ENCODE measurements around the gene IKZF5. TPM values are rescaled to one million over a fixed set of nuclear protein-coding genes. Genes with fewer than 3 reads are reported as not detected.

IKZF5 gene
- total RNA-seq, 1 donor from 2014 or later, result 12.9 TPM

DNA sequence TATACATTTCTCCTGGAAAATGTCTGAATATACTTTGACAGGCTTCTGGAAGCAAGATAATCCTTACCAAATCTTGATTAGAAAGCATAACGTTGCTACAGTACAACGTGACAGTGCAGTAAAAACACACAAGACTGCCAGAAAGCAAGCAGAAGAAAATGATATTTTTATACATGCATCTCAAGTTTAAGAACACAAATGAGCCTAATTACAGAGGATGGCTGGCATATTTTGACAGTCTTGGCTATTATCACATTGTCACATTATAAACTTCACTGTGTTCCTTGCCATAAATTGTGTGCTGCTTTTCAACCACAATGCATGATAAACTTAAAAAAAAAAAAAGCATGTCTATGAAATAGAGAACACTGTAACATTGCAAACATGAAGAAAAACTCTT is 4.3 kb downstream of the IKZF5 start:
- TF ChIP-seq, protein P1, sequence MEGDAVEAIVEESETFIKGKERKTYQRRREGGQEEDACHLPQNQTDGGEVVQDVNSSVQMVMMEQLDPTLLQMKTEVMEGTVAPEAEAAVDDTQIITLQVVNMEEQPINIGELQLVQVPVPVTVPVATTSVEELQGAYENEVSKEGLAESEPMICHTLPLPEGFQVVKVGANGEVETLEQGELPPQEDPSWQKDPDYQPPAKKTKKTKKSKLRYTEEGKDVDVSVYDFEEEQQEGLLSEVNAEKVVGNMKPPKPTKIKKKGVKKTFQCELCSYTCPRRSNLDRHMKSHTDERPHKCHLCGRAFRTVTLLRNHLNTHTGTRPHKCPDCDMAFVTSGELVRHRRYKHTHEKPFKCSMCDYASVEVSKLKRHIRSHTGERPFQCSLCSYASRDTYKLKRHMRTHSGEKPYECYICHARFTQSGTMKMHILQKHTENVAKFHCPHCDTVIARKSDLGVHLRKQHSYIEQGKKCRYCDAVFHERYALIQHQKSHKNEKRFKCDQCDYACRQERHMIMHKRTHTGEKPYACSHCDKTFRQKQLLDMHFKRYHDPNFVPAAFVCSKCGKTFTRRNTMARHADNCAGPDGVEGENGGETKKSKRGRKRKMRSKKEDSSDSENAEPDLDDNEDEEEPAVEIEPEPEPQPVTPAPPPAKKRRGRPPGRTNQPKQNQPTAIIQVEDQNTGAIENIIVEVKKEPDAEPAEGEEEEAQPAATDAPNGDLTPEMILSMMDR (IDR thresholded peaks at IDR 0.05; ENCODE audit: borderline replicate concordance), result no peak
- Histone ChIP-seq H3K4me3 (no peak overlapping the region), H3K27me3 (ENCODE audit: low read depth) (no peaks in the 10 kb centered on the region), H3K27ac (replicated peaks) (no peak overlapping the region), H3K36me3 (no peaks in the 10 kb centered on the region), H3K9me3 (replicated peaks) (no peaks in the 10 kb centered on the region), H3K4me1 (peaks cover 70% of the 10 kb centered on the region)
- intact Hi-C loops (cut with micrococcal nuclease), result no loop called here
- DNase-seq, result no peak

DNA sequence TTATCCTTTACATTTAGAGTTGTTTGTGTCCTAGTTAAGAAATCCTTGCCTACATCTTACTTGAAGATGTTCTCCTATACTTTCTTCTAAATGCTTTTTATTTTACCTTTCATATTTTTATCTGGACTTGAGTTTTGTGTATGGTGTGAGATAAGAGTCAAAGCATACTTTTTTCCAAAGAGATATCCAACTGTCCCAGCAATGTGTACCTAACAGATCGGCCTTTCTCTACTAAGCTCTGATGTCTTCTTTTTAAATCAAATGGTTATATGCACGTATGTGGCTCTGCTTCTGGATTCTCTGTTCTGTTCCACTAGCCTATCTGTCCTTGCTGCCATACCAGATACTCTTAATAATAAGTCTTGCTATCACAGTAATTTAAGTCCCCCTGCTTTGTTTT is 7.2 kb downstream of the IKZF5 start:
- intact Hi-C loops (cut with micrococcal nuclease), result no loop called here
- Histone ChIP-seq H3K36me3 (peaks cover 14% of the 10 kb centered on the region), H3K4me3 (no peak overlapping the region), H3K27ac (replicated peaks) (no peak overlapping the region), H3K27me3 (ENCODE audit: low read depth) (no peaks in the 10 kb centered on the region), H3K4me1 (peaks cover 57% of the 10 kb centered on the region), H3K9me3 (replicated peaks) (no peaks in the 10 kb centered on the region)
- TF ChIP-seq, protein P1 (IDR thresholded peaks at IDR 0.05; ENCODE audit: borderline replicate concordance), result no peak
- DNase-seq, result no peak

DNA sequence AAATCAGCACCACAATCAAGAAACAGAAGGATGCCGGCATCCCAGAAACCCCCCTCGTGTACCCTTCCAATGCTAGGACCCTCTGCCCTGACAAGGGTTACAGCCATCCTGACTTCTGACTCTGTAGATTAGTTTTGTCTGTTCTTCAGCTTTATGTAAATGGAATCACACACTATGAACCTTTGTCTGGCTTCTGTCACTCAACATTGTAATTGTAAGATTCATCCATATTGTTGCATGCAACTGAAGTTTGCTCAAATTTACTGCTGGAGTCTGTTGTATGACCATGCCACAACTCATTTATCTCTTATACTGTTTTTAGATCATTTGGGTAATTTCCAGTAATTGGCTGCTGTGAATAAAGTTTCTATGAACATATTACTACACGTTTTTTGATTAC is 8.4 kb downstream of the IKZF5 start:
- no peaks in the 10 kb centered on the region for H3K9me3 ChIP-seq (replicated peaks)
- H3K27ac ChIP-seq (replicated peaks), result no peak overlapping the region
- TF ChIP-seq, protein P1 (IDR thresholded peaks at IDR 0.05; ENCODE audit: borderline replicate concordance), result no peak
- peaks cover 44% of the 10 kb centered on the region for H3K4me1 ChIP-seq
- no peak overlapping the region for H3K4me3 ChIP-seq
- no peak for DNase-seq
- intact Hi-C loops (cut with micrococcal nuclease), result no loop called here
- peaks cover 25% of the 10 kb centered on the region for H3K36me3 ChIP-seq
- H3K27me3 ChIP-seq (ENCODE audit: low read depth), result no peaks in the 10 kb centered on the region

DNA sequence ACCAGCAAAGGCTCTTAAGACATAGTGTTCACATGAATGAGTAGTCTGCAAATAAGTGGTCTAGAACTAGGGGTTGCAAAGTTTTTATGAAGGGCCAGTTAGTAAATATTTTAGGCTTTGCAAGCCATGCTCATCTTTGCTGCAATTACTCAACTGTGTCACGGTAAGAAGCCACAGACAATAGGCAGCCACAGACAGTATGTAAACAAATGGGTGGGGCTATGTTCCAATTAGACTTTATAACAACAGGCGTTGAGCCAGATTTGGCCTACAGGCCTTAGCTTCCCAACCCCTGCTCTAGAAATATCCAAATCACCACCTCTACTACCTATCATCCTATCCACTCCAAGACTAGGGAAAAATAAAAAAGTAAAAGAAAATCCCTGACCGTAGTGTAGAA is 9.2 kb downstream of the IKZF5 start:
- Histone ChIP-seq H3K9me3 (replicated peaks) (no peaks in the 10 kb centered on the region), H3K27me3 (ENCODE audit: low read depth) (no peaks in the 10 kb centered on the region), H3K4me3 (no peak overlapping the region), H3K4me1 (peaks cover 36% of the 10 kb centered on the region), H3K27ac (replicated peaks) (no peak overlapping the region), H3K36me3 (peaks cover 33% of the 10 kb centered on the region)
- TF ChIP-seq, protein P1 (IDR thresholded peaks at IDR 0.05; ENCODE audit: borderline replicate concordance), result no peak
- DNase-seq, result no peak
- intact Hi-C loops (cut with micrococcal nuclease), result no loop called here

DNA sequence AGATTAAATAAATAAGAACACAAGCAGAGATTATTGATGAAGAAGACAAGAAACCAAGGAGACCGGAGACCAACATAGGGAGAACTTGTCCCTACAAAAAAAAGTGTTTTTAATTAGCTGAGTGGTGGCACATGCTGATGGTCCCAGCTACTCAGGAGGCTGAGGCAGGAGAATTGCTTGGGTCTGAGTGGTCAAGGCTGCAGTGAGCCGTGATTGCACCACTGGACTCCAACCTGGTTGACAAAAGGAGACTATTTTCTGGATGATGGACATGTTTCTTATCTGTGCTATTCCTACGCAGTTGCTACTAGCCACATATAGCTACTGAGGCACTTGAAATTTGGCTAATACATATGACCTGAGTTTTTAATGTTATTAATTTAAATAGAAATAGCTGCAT is 9.7 kb downstream of the IKZF5 start:
- no peaks in the 10 kb centered on the region for H3K9me3 ChIP-seq (replicated peaks)
- peaks cover 38% of the 10 kb centered on the region for H3K36me3 ChIP-seq
- H3K27me3 ChIP-seq (ENCODE audit: low read depth), result no peaks in the 10 kb centered on the region
- peaks cover 32% of the 10 kb centered on the region for H3K4me1 ChIP-seq
- no peak for DNase-seq
- TF ChIP-seq, protein P1 (IDR thresholded peaks at IDR 0.05; ENCODE audit: borderline replicate concordance), result no peak
- H3K4me3 ChIP-seq, result no peak overlapping the region
- H3K27ac ChIP-seq (replicated peaks), result no peak overlapping the region
- intact Hi-C loops (cut with micrococcal nuclease), result no loop called here

All from left ventricle myocardium inferior (tissue), 1 donor.